Body of pancreas (tissue), 4 donors: ENCODE results near the gene FAM107A. TPM values are rescaled to one million over a fixed set of nuclear protein-coding genes. Genes with fewer than 3 reads are reported as not detected.

Source experiments
- ATAC-seq: fragments of 150-250 bp; one replicate; pipeline ENCODE4 v1.9.1; 2016
- DNase-seq, 4 donors: peaks; one replicate each; pipeline ENCODE4 v3.0.0-alpha.2; 2019
- H3K27ac ChIP-seq, 4 donors: fragments of 200-600 bp; sonication (generic); 1 replicate in 3 of 4; 2 replicates in 1 of 4; pipeline versions ENCODE4 v1.5.1 to v1.6.1; 2016 to 2019; ENCODE audit warnings: mild to moderate bottlenecking in 1 of 4, mixed read lengths in 1 of 4, moderate library complexity in 1 of 4
- H3K27me3 ChIP-seq, 2 donors: fragments of 200-600 bp; sonication (generic); one replicate each; pipeline ENCODE4 v1.6.0; 2016; ENCODE audit warnings: mild to moderate bottlenecking in 1 of 2
- H3K36me3 ChIP-seq, 2 donors: fragments of 200-600 bp; sonication (generic); replicated peaks in 1 of 2; 2 replicates each; pipeline ENCODE4 v1.5.1; 2016; ENCODE audit warnings: low read depth in 2 of 2; ENCODE audit not compliant: insufficient read depth in 1 of 2
- H3K4me1 ChIP-seq: fragments of 200-600 bp; sonication (generic); one replicate; pipeline ENCODE4 v1.6.0; 2016
- H3K4me3 ChIP-seq, 2 donors: fragments of 200-600 bp; sonication (generic); 1 replicate in 1 of 2; 2 replicates in 1 of 2; pipeline ENCODE4 v1.5.1; 2016 to 2019
- H3K9me3 ChIP-seq, 3 donors: fragments of 200-600 bp; sonication (generic); 1 replicate in 2 of 3; 2 replicates in 1 of 3; pipeline ENCODE4 v1.5.1; 2016
- POLR2A ChIP-seq, 3 donors: fragments of 450-650 bp; IDR thresholded peaks; one replicate each; pipeline ENCODE4 v1.6.1; 2016; ENCODE audit warnings: antibody characterized with exemption in 3 of 3, mild to moderate bottlenecking in 2 of 3
- WGBS, 2 donors: methylation state at CpG; one replicate each; pipeline ENCODE4 v1.1.5; 2017; 5-methylcytosine and 5-hydroxymethylcytosine counted together
- intact Hi-C: fragments of 100-400 bp; cut with DNase I; formaldehyde crosslinking; loops from one replicate; pipeline ENCODE4 v1.15.1; 2023
- total RNA-seq, 2 donors: library from RNA; depleted of rRNA; stranded (reverse); fragments of >200 nt; gene quantifications; one replicate each; pipeline ENCODE4 v1.1.0, GENCODE V29; 2016
- TF ChIP-seq, protein P1 (sequence below), 7 experiments: fragments of 450-650 bp in 4 of 7; fragments of 200-600 bp in 3 of 7; sonication (generic) in 3 of 7; IDR thresholded peaks; one replicate each; pipeline ENCODE4 v1.5.1; 2016 to 2019; ENCODE audit warnings: antibody characterized with exemption in 7 of 7

FAM107A gene
- total RNA-seq, 2 donors from 2014 or later, result 14.5 to 26.4 TPM

DNA sequence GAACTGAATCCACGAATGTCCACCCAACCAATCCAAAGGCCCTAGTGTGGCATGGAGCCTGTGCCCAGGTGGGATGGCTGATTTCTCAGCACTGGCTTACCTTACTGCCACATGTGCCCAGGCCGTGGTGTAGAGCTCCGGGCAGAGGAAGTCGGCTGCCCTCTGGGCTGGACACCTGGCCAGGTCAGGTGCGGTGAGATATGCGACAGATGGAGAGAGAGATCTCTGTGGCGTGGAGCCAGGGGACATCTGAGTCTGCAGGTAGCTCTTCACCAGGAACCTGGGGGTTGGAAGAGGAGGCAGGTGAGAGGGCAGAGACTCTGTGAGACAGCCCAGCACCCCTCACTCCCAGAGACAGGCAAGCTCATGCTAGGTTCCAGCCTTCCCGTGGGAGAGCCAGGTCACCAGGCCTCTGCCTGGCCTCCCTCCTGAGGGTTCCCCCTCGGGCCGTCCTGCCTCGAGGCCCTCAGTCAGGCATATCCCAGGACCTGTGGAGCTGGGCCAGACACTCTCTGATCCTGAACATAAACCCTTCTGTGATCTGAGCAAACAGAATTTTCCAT lies 52.8 kb downstream of the FAM107A start:
- intact Hi-C loops, result no loop called here
- TF ChIP-seq, protein P1, sequence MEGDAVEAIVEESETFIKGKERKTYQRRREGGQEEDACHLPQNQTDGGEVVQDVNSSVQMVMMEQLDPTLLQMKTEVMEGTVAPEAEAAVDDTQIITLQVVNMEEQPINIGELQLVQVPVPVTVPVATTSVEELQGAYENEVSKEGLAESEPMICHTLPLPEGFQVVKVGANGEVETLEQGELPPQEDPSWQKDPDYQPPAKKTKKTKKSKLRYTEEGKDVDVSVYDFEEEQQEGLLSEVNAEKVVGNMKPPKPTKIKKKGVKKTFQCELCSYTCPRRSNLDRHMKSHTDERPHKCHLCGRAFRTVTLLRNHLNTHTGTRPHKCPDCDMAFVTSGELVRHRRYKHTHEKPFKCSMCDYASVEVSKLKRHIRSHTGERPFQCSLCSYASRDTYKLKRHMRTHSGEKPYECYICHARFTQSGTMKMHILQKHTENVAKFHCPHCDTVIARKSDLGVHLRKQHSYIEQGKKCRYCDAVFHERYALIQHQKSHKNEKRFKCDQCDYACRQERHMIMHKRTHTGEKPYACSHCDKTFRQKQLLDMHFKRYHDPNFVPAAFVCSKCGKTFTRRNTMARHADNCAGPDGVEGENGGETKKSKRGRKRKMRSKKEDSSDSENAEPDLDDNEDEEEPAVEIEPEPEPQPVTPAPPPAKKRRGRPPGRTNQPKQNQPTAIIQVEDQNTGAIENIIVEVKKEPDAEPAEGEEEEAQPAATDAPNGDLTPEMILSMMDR (IDR thresholded peaks at IDR 0.05), result no peak
- no peak for TF ChIP-seq POLR2A (IDR thresholded peaks at IDR 0.05)
- H3K27ac ChIP-seq, result no peak overlapping the region
- WGBS, 2 donors, result 83 to 92% methylated on average over 9 to 11 of the region's 11 CpGs
- no peak for ATAC-seq
- H3K4me1 ChIP-seq, result peaks cover 8% of the 10 kb centered on the region
- DNase-seq, result no peak
- H3K36me3 ChIP-seq, result no peaks in the 10 kb centered on the region
- H3K9me3 ChIP-seq, result no peaks in the 10 kb centered on the region
- no peak overlapping the region for H3K4me3 ChIP-seq
- no peaks in the 10 kb centered on the region for H3K27me3 ChIP-seq

DNA sequence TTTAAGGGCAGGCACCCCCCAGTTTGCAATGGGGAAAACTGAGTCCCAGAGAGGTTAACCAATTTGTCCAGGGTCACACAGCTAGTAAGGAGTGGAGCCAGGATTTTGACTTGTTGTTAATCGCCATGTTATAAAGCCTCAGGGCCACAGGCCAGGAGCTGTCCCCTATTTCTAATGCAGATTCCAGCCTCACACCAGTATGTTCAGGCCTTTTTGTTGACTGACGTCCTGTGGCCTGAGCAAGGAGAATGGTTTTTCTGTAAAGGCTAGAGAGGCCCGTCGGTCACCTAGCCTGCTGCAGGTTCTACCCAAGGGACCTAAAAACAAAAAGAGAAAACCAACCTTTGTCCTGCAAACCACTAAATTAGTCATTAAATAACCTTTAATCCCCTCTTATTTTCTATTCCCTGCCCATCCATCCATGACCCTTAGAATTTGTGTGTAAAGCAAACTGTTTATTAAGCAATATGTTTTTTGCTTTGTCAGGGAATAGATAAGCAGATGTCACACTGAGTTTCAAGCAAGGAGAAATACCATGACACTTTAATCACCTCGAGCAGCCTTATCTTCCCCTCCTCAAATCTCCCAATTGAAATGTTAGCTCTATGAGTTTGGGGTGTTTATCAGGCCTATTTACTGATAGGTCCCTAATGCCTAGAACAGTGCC lies 54.3 kb downstream of the FAM107A start:
- DNase-seq (no peak), ATAC-seq (no peak)
- WGBS, 2 donors, result 75 to 76% methylated on average over 5 of the region's 5 CpGs
- H3K27ac ChIP-seq, result no peak overlapping the region
- TF ChIP-seq, protein P1 (IDR thresholded peaks at IDR 0.05), result no peak
- no peak for TF ChIP-seq POLR2A (IDR thresholded peaks at IDR 0.05)
- intact Hi-C loops, result no loop called here
- no peaks in the 10 kb centered on the region for H3K36me3 ChIP-seq
- H3K4me1 ChIP-seq, result no peaks in the 10 kb centered on the region
- H3K27me3 ChIP-seq, result no peaks in the 10 kb centered on the region
- H3K9me3 ChIP-seq, result no peaks in the 10 kb centered on the region
- H3K4me3 ChIP-seq, result no peak overlapping the region

DNA sequence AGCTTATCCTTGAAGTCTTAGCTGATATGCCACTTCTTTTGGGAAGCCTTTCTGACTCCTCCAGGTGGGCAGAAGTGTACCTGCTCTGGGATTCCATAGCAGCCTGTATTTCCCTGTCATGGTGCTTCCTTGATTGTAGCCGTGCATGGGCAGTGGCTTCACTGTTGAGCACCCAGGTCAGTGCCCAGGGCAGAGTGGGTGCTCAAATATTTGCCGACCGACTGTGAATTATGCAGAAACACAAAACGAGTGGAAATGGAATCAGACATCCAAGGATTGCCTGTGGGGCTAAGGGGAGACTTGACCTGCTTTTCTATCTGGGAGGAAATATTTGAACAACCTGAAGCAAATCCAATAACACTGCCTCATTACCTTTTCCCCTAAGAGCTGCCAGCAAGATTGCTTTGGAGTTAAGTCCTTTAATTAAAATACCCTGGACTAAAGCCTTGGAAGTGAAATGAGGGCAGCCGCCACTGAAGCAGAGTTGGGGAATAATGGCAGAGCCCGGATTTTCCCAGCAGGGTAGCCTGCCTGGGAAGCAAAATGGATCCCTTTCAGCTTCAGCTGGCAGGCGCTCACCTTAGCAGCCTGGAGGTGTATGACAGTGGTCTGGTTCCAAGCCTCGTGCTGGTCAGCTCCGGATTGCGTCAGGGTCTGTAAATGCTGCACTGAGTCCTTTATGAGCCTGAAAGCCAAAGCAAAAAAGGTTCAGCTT lies 55.1 kb downstream of the FAM107A start:
- no peak for TF ChIP-seq POLR2A (IDR thresholded peaks at IDR 0.05)
- TF ChIP-seq, protein P1 (IDR thresholded peaks at IDR 0.05), result no peak
- ATAC-seq (no peak), DNase-seq (no peak)
- WGBS, 2 donors, result 67 to 75% methylated on average over 10 of the region's 10 CpGs
- intact Hi-C loops, result no loop called here
- no peak overlapping the region for H3K4me3 ChIP-seq
- no peaks in the 10 kb centered on the region for H3K36me3 ChIP-seq
- no peaks in the 10 kb centered on the region for H3K4me1 ChIP-seq
- H3K27ac ChIP-seq, result no peak overlapping the region
- no peaks in the 10 kb centered on the region for H3K27me3 ChIP-seq
- no peaks in the 10 kb centered on the region for H3K9me3 ChIP-seq

DNA sequence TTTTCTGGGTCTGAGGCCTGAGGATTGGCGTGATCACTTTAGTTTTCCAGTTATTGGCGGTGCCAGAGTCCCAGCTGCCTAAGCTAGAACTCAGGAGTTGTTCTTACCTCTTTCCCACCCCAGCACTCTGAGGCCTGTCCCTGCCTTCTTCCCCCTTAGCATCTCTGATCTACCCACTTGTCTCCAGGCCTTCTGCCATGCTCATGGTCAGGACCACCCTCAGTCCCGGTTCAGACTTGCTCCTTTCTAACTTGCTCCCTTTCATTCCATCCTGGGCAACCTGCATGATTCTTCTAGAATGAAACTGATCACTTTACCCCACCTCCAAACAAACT lies 55.9 kb downstream of the FAM107A start:
- H3K9me3 ChIP-seq, result no peaks in the 10 kb centered on the region
- H3K27ac ChIP-seq, result no peak overlapping the region
- no peak overlapping the region for H3K4me3 ChIP-seq
- no peaks in the 10 kb centered on the region for H3K27me3 ChIP-seq
- DNase-seq (no peak), ATAC-seq (no peak)
- intact Hi-C loops, result no loop called here
- H3K4me1 ChIP-seq, result no peaks in the 10 kb centered on the region
- TF ChIP-seq, protein P1 (IDR thresholded peaks at IDR 0.05), result no peak
- no peak for TF ChIP-seq POLR2A (IDR thresholded peaks at IDR 0.05)
- H3K36me3 ChIP-seq, result no peaks in the 10 kb centered on the region
- 88 to 89% methylated on average over 3 of the region's 3 CpGs for WGBS, 2 donors
